Esophagus squamous epithelium (tissue), 4 donors: Measurements from ENCODE around the gene MAN2A1.

Experiments
- CTCF ChIP-seq, 6 experiments: fragments of 450-650 bp in 4 of 6; fragments of 200-600 bp in 2 of 6; sonication (generic) in 2 of 6; IDR thresholded peaks; one replicate each; pipeline ENCODE4 v1.5.1; 2016 to 2019; ENCODE audit warnings: antibody characterized with exemption in 6 of 6, mild to moderate bottlenecking in 4 of 6, moderate library complexity in 4 of 6
- POLR2A ChIP-seq, 4 donors: fragments of 450-650 bp; IDR thresholded peaks; one replicate each; pipeline ENCODE4 v1.6.1; 2017; ENCODE audit warnings: antibody characterized with exemption in 4 of 4, mild to moderate bottlenecking in 4 of 4, moderate library complexity in 3 of 4

DNA sequence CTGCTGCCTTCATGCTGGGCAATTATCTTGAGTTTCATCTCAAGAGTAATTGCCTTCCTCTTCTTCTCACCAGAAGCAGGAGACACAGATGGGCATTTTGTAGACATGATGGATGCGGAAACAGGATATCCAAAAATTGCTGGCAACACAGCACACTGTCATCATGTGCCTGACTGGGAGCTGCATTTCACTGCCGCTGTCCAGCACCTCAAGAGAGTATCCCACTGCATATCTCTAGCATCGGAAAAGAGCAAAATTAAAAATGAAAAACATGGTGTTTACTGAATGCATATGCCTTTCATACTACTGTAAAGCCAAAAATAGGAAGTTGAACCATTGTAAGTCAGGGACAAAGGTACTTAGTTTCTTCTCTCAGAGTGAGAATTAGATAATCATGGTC is 210.7 kb downstream of the MAN2A1 start:
- TF ChIP-seq CTCF (IDR thresholded peaks at IDR 0.05) (no peak), POLR2A (IDR thresholded peaks at IDR 0.05) (no peak)
